ENCODE measurements around the gene KCNQ1.

GRCh38 chr11:2416765-2417164 lies 28.0 kb upstream of the KCNQ1 start:
- TF ChIP-seq CTCF (optimal IDR thresholded peaks at IDR 0.05 in 1 of 3, IDR thresholded peaks at IDR 0.05 in 1 of 3, conservative IDR thresholded peaks at IDR 0.05 in 1 of 3; ENCODE audit: extremely low read depth in 1 of 3, insufficient read depth in 2 of 3, low read length in 3 of 3): no peak
- no peak for TF ChIP-seq EZH2 (IDR thresholded peaks at IDR 0.05; ENCODE audit: low read length)

Data from keratinocyte (primary cell).